ENCODE data around the gene BAAT.
"Not testable (repeated sequence)": the region's sequence is repeated elsewhere in the genome, so short reads cannot be mapped to it uniquely, and the experiment has no call there.

The BAAT gene

GRCh38 chr9:101359679-101360078, 25.1 kb downstream of the BAAT start:
- no peak for DNase-seq

- no peak for DNase-seq
Measured at GRCh38 chr9:101356619-101357018, 28.2 kb downstream of the BAAT start.

GRCh38 chr9:101354765-101355708, 29.8 kb downstream of the BAAT start:
- DNase-seq: no peak

GRCh38 chr9:101354143-101354764, 30.6 kb downstream of the BAAT start:
- no peak for DNase-seq

DNA sequence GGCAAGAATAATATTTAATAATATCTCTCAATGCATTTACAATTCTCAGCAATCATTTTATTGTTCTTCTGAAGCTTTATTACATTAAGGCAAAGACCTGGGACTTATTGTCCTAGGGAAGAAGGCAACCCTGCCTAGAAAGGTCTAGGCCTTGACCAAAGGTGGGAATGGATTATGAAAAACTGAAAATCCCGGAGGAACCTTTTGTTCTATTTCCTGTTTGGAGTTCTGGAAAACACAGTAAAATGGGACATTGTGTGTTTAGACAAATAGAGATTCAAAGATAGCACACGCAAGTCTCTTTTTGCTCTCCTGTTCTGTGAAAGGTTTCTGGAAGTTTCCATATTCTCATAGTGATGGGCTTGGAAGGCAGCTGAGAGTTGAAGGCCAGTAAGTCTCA, 31.1 kb downstream of the BAAT start:
- DNase-seq: no peak

- no peak for DNase-seq
Measured at GRCh38 chr9:101352892-101353463, 31.8 kb downstream of the BAAT start.

DNA sequence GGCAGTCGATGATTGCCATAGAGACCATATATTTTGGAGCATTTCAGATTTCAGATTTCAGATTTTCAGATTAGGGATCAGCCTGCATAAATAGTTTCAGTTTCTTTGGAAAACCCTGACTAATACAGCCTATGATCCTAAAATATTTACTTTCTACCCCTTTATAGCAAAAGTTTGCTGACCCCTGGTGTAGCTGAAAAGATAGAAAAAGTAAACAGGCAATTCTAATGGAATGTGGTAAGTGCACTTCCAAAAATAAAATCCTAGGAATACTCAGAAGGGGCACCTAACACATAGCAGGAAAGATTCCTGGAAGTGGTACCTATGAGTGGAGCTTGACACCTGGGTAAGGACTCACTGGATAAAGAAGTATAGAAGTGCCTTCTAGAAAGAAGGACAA, 34.5 kb downstream of the BAAT start:
- DNase-seq: no peak

- no peak for DNase-seq
Measured at GRCh38 chr9:101342595-101342994, 42.2 kb downstream of the BAAT start.

DNA sequence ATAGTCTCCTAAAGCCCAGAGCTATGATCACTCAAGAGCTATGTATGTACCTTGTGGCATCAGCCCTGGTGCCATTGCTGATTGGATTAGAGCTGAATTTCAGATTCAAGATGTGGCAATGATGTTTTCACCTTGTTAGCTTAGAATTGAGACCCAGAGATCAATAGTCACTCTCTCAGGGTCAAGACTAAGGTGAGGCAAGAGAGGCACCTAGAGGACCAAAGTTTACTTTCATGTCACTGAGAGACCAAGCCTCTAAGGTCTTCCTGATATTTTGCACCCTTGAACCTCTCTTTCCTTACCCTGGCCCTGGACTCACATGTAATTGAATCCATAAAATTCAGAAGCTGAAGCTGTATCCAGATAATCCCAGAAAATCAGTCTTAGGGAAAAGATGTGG, 42.8 kb downstream of the BAAT start:
- DNase-seq: no peak

- no peak for DNase-seq
Measured at GRCh38 chr9:101337237-101337636, 47.6 kb downstream of the BAAT start.

GRCh38 chr9:101336091-101336490, 48.7 kb downstream of the BAAT start:
- no peak for DNase-seq

- no peak for DNase-seq
Measured at GRCh38 chr9:101333926-101334702, 50.7 kb downstream of the BAAT start.

GRCh38 chr9:101333490-101333889, 51.3 kb downstream of the BAAT start:
- DNase-seq: no peak

GRCh38 chr9:101332362-101332761, 52.4 kb downstream of the BAAT start:
- DNase-seq: no peak

DNA sequence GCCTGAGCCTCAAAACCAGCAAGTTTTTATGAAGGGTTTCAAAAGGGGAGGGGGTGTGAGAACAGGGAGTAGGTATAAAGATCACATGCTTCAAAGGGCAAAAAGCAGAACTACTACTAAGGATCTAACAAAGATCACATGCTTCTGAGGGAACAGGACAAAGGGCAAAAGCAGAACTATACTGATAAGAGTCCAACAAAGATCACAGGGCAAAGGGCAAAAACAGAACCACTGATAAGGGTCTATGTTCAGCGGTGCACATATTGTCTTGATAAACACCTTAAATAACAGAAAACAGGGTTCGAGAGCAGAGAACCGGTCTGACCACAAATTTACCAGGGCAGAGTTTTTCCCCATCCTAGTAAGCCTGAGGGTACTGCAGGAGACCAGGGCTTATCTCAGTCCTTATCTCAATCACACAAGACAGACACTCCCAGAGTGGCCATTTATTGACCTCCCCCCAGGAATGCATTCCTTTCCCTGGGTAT, 57.3 kb downstream of the BAAT start:
- DNase-seq: not testable (repeated sequence)

DNA sequence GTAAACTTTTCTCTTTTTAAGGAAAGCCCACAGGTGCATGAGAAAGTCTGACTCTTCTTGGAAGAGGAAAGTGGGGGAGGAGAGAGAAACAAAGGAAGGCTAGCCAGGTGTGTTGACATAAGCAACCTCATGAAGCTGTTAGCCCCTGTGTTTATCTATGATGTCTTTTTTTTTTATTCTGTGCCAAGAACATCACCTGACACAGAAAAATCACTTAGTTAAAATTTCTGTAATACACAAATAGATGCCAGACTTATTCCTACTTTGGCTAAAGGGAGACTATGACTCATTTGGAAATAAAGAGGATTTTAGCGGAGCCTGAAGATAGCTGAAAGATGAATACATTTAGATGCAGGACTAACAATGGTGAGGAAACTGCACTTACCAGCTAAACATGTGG, 58.3 kb downstream of the BAAT start:
- DNase-seq: no peak

GRCh38 chr9:101326035-101326434, 58.8 kb downstream of the BAAT start:
- DNase-seq: no peak

DNA sequence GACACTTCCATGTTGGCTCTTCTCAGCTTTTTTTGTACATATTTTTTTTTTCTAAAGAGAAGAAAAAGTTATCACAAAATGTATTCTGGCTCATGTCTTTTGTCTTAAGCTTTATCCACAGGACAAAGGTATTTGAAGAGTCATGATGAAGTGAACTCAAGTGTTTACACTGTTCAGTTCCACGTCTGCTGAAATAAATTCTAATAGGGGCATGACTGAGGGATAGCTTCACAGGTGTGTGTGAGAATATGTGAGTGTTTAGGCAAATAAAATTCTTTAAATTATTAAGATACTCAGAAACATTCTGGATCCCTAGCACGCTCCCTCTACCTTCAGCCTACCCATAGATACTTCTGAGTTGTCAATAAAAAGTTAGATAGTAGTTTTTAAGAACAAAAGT, 59.8 kb downstream of the BAAT start:
- no peak for DNase-seq

DNA sequence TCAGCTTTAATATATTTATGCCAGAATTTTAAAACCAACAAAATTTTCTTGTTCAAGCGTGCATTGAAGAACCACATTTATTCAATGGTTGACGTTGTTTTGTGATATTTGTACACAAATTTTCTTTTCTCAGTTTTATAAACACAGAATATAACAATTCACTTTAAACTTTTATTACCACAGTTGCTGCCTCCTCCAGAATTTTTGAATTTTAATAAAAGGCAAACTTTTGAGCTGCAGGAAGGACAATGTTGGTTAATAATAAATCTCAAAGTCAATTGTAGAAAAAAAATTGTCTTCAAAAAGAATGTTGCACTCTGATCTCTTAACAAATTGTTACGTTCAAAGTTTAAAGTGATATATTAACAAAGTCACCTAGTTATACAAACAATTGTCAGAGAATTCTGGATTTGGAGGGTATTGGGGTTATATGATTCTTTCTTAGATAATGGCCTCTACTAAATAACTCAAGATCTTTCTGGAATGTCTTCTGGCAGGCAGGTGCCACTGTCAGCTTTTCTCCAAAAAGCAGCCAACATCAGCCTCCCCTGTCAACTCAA, 60.5 kb downstream of the BAAT start:
- no peak for DNase-seq

DNA sequence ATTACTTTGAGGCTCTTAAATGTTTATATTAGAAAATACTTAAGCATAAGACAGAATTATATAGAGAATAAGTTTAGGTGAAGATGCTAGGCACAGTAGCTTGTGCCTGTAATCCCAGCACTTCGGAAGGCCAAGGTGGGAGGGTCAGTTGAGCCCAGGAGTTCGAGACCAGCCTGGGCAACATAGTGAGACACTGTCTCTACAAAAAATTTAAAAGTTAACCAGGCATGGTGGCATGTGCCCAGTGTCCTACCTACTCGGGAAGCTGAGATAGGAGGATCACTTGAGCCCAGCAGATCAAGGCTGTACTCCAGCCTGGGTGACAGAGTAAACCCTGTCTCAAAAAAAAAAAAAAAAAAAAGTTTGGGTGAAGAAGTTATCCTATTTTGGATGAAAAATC, 61.7 kb downstream of the BAAT start:
- no peak for DNase-seq

GRCh38 chr9:101317735-101318134, 67.1 kb downstream of the BAAT start:
- DNase-seq: no peak

GRCh38 chr9:101315112-101315450, 69.7 kb downstream of the BAAT start:
- DNase-seq: no peak

- no peak for DNase-seq
Measured at GRCh38 chr9:101312661-101313060, 72.1 kb downstream of the BAAT start.

All from activated gamma-delta T cell (primary cell).